HepG2 (cell line): ENCODE measurements around the gene SLC25A22. TPM values are rescaled to one million over a fixed set of nuclear protein-coding genes. Genes with fewer than 3 reads are reported as not detected.
A peak's percentile ranks its signal among the peaks of the same experiment; 100 is the strongest.

Experiments
- ARHGAP35 ChIP-seq: sonication (generic); formaldehyde crosslinking; IDR thresholded peaks from 2 replicates; pipeline ENCODE4 v1.9.0; 2022; ENCODE audit warnings: mild to moderate bottlenecking, inconsistent platforms, moderate library complexity, missing genetic modification reagents, borderline replicate concordance
- ATF4 ChIP-seq, 2 experiments: fragments of 450-650 bp in 1 of 2; sonication (generic) in 1 of 2; formaldehyde crosslinking; IDR thresholded peaks; 2 replicates each; pipeline versions ENCODE4 v1.5.0 to v1.8.0; 2020 to 2022; ENCODE audit warnings: mild to moderate bottlenecking in 1 of 2, missing genetic modification reagents in 1 of 2
- CBX1 ChIP-seq: IDR thresholded peaks from one replicate; pipeline ENCODE4 v1.6.1; 2016; ENCODE audit warnings: antibody characterized with exemption, low read depth
- GTF3A ChIP-seq: sonication (generic); formaldehyde crosslinking; conservative IDR thresholded peaks from 2 replicates; pipeline ENCODE4 v1.4.0; 2020; ENCODE audit warnings: mild to moderate bottlenecking, missing genetic modification reagents
- HMGXB4 ChIP-seq, 2 experiments: sonication (generic) in 1 of 2; formaldehyde crosslinking in 1 of 2; IDR thresholded peaks; 2 replicates each; pipeline versions ENCODE4 v1.4.0 to v1.6.1; 2018 to 2020; ENCODE audit warnings: missing genetic modification reagents in 2 of 2, borderline replicate concordance in 1 of 2, low read depth in 1 of 2, mild to moderate bottlenecking in 1 of 2, missing biosample characterization in 1 of 2
- IRF1 ChIP-seq: sonication (generic); formaldehyde crosslinking; IDR thresholded peaks from 2 replicates; pipeline ENCODE4 v1.4.0; 2020; ENCODE audit warnings: low read depth, mild to moderate bottlenecking, missing genetic modification reagents
- NR0B2 ChIP-seq: sonication (generic); formaldehyde crosslinking; IDR thresholded peaks from 2 replicates; pipeline ENCODE4 v1.4.0; 2020; ENCODE audit warnings: mild to moderate bottlenecking, missing genetic modification reagents
- PCBP2 ChIP-seq: fragments of 200-400 bp; formaldehyde crosslinking; optimal IDR thresholded peaks from 2 replicates; pipeline ENCODE3; 2018; ENCODE audit warnings: low read length, low read depth; ENCODE audit not compliant: poor library complexity, severe bottlenecking
- PITX1 ChIP-seq: sonication (generic); formaldehyde crosslinking; IDR thresholded peaks from 2 replicates; pipeline ENCODE4 v1.5.1; 2020; ENCODE audit warnings: mild to moderate bottlenecking, missing genetic modification reagents
- RAD21 ChIP-seq: fragments of 450-650 bp; formaldehyde crosslinking; IDR thresholded peaks from 2 replicates; pipeline ENCODE4 v1.5.0; 2020; ENCODE audit warnings: mild to moderate bottlenecking
- RBFOX2 ChIP-seq: fragments of 200-400 bp; formaldehyde crosslinking; IDR thresholded peaks from 2 replicates; pipeline ENCODE4 v1.6.1; 2017; ENCODE audit warnings: low read depth, mild to moderate bottlenecking, low read length
- SALL1 ChIP-seq: sonication (generic); formaldehyde crosslinking; IDR thresholded peaks from 2 replicates; pipeline ENCODE4 v1.8.0; 2022; ENCODE audit warnings: mild to moderate bottlenecking, missing genetic modification reagents
- SP1 ChIP-seq, 2 experiments: fragments of 450-650 bp in 1 of 2; sonication (generic) in 1 of 2; formaldehyde crosslinking in 1 of 2; IDR thresholded peaks; 2 replicates each; pipeline versions ENCODE4 v1.4.0 to v1.6.1; 2016 to 2020; ENCODE audit warnings: missing genetic modification reagents in 1 of 2
- SRY ChIP-seq: sonication (generic); formaldehyde crosslinking; IDR thresholded peaks from 2 replicates; pipeline ENCODE4 v1.8.0; 2022; ENCODE audit warnings: mild to moderate bottlenecking, missing genetic modification reagents
- TARDBP ChIP-seq: sonication (generic); formaldehyde crosslinking; IDR thresholded peaks from 2 replicates; pipeline ENCODE4 v1.8.0; 2022; ENCODE audit warnings: mild to moderate bottlenecking, missing genetic modification reagents
- ZBTB7B ChIP-seq: sonication (generic); formaldehyde crosslinking; IDR thresholded peaks from 2 replicates; pipeline ENCODE4 v1.4.0; 2020; ENCODE audit warnings: missing genetic modification reagents
- ZFY ChIP-seq: sonication (generic); formaldehyde crosslinking; IDR thresholded peaks from 2 replicates; pipeline ENCODE4 v1.4.0; 2020; ENCODE audit warnings: missing genetic modification reagents
- ZGPAT ChIP-seq: IDR thresholded peaks from 2 replicates; pipeline ENCODE4 v1.6.1; 2016; ENCODE audit warnings: mild to moderate bottlenecking
- ZNF451 ChIP-seq: sonication (generic); formaldehyde crosslinking; IDR thresholded peaks from 2 replicates; pipeline ENCODE4 v1.5.0; 2020; ENCODE audit warnings: mild to moderate bottlenecking, missing genetic modification reagents
- ZNF770 ChIP-seq: sonication (generic); formaldehyde crosslinking; IDR thresholded peaks from 2 replicates; pipeline ENCODE4 v1.5.0; 2020; ENCODE audit warnings: mild to moderate bottlenecking, missing genetic modification reagents
- ZNF83 ChIP-seq: sonication (generic); formaldehyde crosslinking; IDR thresholded peaks from 2 replicates; pipeline ENCODE4 v1.4.0; 2020; ENCODE audit warnings: missing genetic modification reagents, mild to moderate bottlenecking, borderline replicate concordance
- polyA plus RNA-seq, 8 experiments: library from polyadenylated mRNA; depleted of rRNA in 3 of 8; stranded (reverse) in 7 of 8; unstranded in 1 of 8; fragments of >200 nt; fragmentation: Illumina TruSeq in 4 of 8; extraction: Trizol in 4 of 8; gene quantifications; 2 replicates each; pipeline versions ENCODE4 v1.2.1 to v1.2.3, GENCODE V29; 2011 to 2016; ENCODE audit warnings: low read depth in 4 of 8, missing spikeins in 1 of 8, mixed read lengths in 1 of 8; ENCODE audit not compliant: insufficient read depth in 1 of 8
- total RNA-seq, 5 experiments: library from RNA; depleted of rRNA; stranded (reverse); fragments of >200 nt; fragmentation: Illumina TruSeq; extraction: Trizol; gene quantifications; 2 replicates each; pipeline ENCODE4 v1.2.3, GENCODE V29; 2016; ENCODE audit warnings: low read depth in 1 of 5

The SLC25A22 gene
- total and polyA plus RNA-seq, 2 of the 13 experiments (the other 11 are each of a cell fraction or from before 2014, with no cell fraction given): 12.4 to 19.2 TPM

- TF ChIP-seq PCBP2 (no peak), ZGPAT (CRISPR knock-in tag) (0 out of 2 replicates have a peak, but pooled peaks have one; percentile 34), ZFY (CRISPR knock-in tag) (peak; percentile 51), PITX1 (CRISPR knock-in tag) (0 out of 2 replicates have a peak, but pooled peaks have one; percentile 24), ZNF83 (CRISPR knock-in tag) (no peak), ZNF451 (CRISPR knock-in tag) (0 out of 2 replicates have a peak, but pooled peaks have one; percentile 42), RBFOX2 (peak; percentile 51; the same call in 1 of the 2 replicates), ARHGAP35 (CRISPR knock-in tag) (0 out of 2 replicates have a peak, but pooled peaks have one; percentile 45), NR0B2 (CRISPR knock-in tag) (0 out of 2 replicates have a peak, but pooled peaks have one; percentile 31), SRY (CRISPR knock-in tag) (peak; percentile 61; the same call in 1 of the 2 replicates), ATF4 (CRISPR knock-in tag; IDR thresholded peaks at IDR 0.05) (no peak), ZNF770 (no peak), TARDBP (CRISPR knock-in tag) (peak; percentile 50; the same call in 1 of the 2 replicates), HMGXB4 (CRISPR knock-in tag; IDR thresholded peaks at IDR 0.05; ENCODE audit: borderline replicate concordance in 1 of 2, low read depth in 1 of 2) (0 out of 4 replicates have a peak, but pooled peaks of 1 of the 2 experiments have one; percentile 8), CBX1 (no peak), SALL1 (CRISPR knock-in tag) (peak; percentile 19; the same call in 1 of the 2 replicates), ZBTB7B (CRISPR knock-in tag) (peak; percentile 60; the same call in 1 of the 2 replicates), RAD21 (0 out of 2 replicates have a peak, but pooled peaks have one; percentile 18), GTF3A (no peak), IRF1 (CRISPR knock-in tag) (no peak), SP1 (IDR thresholded peaks at IDR 0.05) (no peak), SP1 (CRISPR knock-in tag; IDR thresholded peaks at IDR 0.05) (0 out of 2 replicates have a peak, but pooled peaks have one; percentile 32)
These were observed 34.5 kb upstream of the SLC25A22 start, which contains the start of gene CD151 (continued) for GRCh38 chr11:832529-833113.
